GM12892 (cell line): ENCODE data around the gene IL17C.

Source experiments
- POLR2A ChIP-seq: IDR thresholded peaks from 2 replicates; pipeline ENCODE4 v1.6.1; 2011; ENCODE audit warnings: low read depth, low read length, control low read depth
- POLR2AphosphoS5 ChIP-seq: IDR thresholded peaks from 2 replicates; pipeline ENCODE4 v1.6.1; 2011; ENCODE audit warnings: low read depth, low read length, control low read depth

GRCh38 chr16:88593061-88593460, 45.3 kb upstream of the IL17C start:
- TF ChIP-seq POLR2A (no peak), POLR2AphosphoS5 (no peak)
